CD8-positive, alpha-beta memory T cell (primary cell): Measurements from ENCODE around the gene KIAA0232. TPM values are rescaled to one million over a fixed set of nuclear protein-coding genes. Genes with fewer than 3 reads are reported as not detected.

ENCODE experiments used
- CTCF ChIA-PET: fragments of 350-600 bp; sonication (Branson Sonifier 250); formaldehyde crosslinking; loops from one replicate; lab custom pipeline; 2021; ENCODE audit warnings: antibody characterized with exemption; lab: Charles Lee
- POLR2A ChIA-PET: fragments of 350-600 bp; sonication (Branson Sonifier 250); formaldehyde crosslinking; loops from one replicate; lab custom pipeline; 2021; ENCODE audit warnings: antibody characterized with exemption; lab: Charles Lee
- DNase-seq, 5 donors: peaks; one replicate each; pipeline versions ENCODE4 v3.0.0 to v3.0.0-alpha.2; 2020 to 2022; ENCODE audit warnings: mixed read lengths in 1 of 5
- H3K27ac ChIP-seq: one replicate; pipeline ENCODE4 v1.7.0; 2013; ENCODE audit warnings: low read depth, mild to moderate bottlenecking, low read length, moderate library complexity
- H3K27me3 ChIP-seq: 2 replicates; pipeline ENCODE4 v1.7.0; 2013; ENCODE audit warnings: low read length, mild to moderate bottlenecking; ENCODE audit not compliant: insufficient read depth, poor library complexity, severe bottlenecking
- H3K36me3 ChIP-seq: 2 replicates; pipeline ENCODE4 v1.7.0; 2013; ENCODE audit warnings: mild to moderate bottlenecking, low read length, moderate library complexity; ENCODE audit not compliant: insufficient read depth
- H3K4me1 ChIP-seq: 2 replicates; pipeline ENCODE4 v1.7.0; 2013; ENCODE audit warnings: mild to moderate bottlenecking, low read length, moderate library complexity; ENCODE audit not compliant: insufficient read depth
- H3K4me3 ChIP-seq: 2 replicates; pipeline ENCODE4 v1.7.0; 2013; ENCODE audit warnings: mild to moderate bottlenecking, low read length
- H3K9me3 ChIP-seq: 2 replicates; pipeline ENCODE4 v1.7.0; 2013; ENCODE audit warnings: mild to moderate bottlenecking, low read length
- H3K27ac Mint-ChIP-seq, 8 donors: one replicate each; pipeline ENCODE4 v1.8.0; 2020 to 2021; ENCODE audit warnings: mixed read lengths in 8 of 8, mild to moderate bottlenecking in 6 of 8, inconsistent platforms in 3 of 8, moderate library complexity in 3 of 8
- H3K27me3 Mint-ChIP-seq, 2 donors: one replicate each; pipeline ENCODE4 v1.8.0; 2020 to 2021; ENCODE audit warnings: mixed read lengths in 2 of 2, mild to moderate bottlenecking in 1 of 2, moderate library complexity in 1 of 2
- H3K36me3 Mint-ChIP-seq, 3 donors: one replicate each; pipeline ENCODE4 v1.8.0; 2020 to 2021; ENCODE audit warnings: mixed read lengths in 3 of 3, inconsistent platforms in 1 of 3, mild to moderate bottlenecking in 1 of 3
- H3K4me1 Mint-ChIP-seq, 3 donors: one replicate each; pipeline ENCODE4 v1.8.0; 2020 to 2021; ENCODE audit warnings: mixed read lengths in 3 of 3, inconsistent platforms in 1 of 3, mild to moderate bottlenecking in 1 of 3
- H3K4me3 Mint-ChIP-seq, 7 donors: one replicate each; pipeline ENCODE4 v1.8.0; 2020 to 2021; ENCODE audit warnings: mixed read lengths in 7 of 7, mild to moderate bottlenecking in 6 of 7, moderate library complexity in 4 of 7, inconsistent platforms in 2 of 7
- H3K9me3 Mint-ChIP-seq, 5 donors: one replicate each; pipeline ENCODE4 v1.8.0; 2020 to 2022; ENCODE audit warnings: mixed read lengths in 5 of 5, mild to moderate bottlenecking in 3 of 5, moderate library complexity in 2 of 5, inconsistent platforms in 1 of 5
- polyA plus RNA-seq: library from polyadenylated mRNA; unstranded; fragments of 300-500 nt; fragmentation: Illumina TruSeq; gene quantifications from one replicate; pipeline ENCODE4 v1.2.3, GENCODE V29; 2021
- total RNA-seq, 2 experiments: library from RNA; stranded (reverse); gene quantifications; one replicate each; pipeline ENCODE4 v1.2.3, GENCODE V29; 2021

KIAA0232 gene
- total and polyA plus RNA-seq, 3 experiments from 2014 or later, result 13.6 to 16.4 (median 16.0) TPM

DNA sequence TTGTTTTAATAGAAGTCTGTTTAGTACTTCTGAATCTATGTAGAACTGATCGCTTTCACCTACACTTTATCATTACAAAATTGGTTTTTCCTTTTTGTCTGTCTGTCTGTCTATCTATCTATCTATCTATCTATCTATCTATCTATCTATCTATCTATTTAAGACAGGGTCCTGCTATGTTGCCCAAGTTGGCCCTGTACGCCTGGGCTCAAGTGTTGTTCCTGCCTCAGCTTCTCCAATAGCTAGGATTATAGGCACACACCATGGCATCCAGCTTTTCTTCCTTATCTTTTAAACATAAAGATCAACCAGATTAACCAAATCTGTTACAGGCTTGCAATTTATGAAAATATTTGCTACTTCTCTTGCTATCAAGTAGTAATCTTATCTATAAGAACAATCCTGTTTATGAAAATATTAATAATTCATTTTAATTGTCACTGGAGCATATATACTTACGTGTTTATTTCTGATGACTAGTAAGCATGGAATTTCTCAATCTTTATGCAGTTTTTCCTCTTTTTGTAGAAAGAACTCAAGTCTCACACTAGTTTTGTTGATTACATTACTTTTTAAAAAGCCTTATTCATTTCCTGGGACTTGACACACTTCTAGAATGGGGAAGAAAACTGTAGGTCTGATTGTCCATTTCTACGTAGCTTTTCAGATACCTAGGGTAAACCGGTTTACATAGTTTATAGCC, 24.5 kb downstream of the KIAA0232 start:
- H3K9me3 Mint-ChIP-seq, result no peaks in the 10 kb centered on the region
- peaks cover 0 to 16% (median 10%) of the 10 kb centered on the region in 3 donors for H3K36me3 Mint-ChIP-seq
- Histone ChIP-seq H3K27ac (no peak overlapping the region), H3K4me1 (peaks cover 4% of the 10 kb centered on the region), H3K9me3 (no peaks in the 10 kb centered on the region), H3K27me3 (no peaks in the 10 kb centered on the region), H3K4me3 (no peak overlapping the region), H3K36me3 (no peaks in the 10 kb centered on the region)
- ChIA-PET POLR2A (no interaction called here), CTCF (interaction anchor here (1.7 kb wide), 1 partner anchor 87 kb away, joined by 5 read pairs; no protein-coding TSS in a partner anchor)
- H3K27me3 Mint-ChIP-seq, result peaks cover 0 to 3% of the 10 kb centered on the region in 2 donors
- H3K27ac Mint-ChIP-seq, result no peak overlapping the region
- DNase-seq, result no peak
- peak overlapping the region in 1 of 7 donors; percentile 28 for H3K4me3 Mint-ChIP-seq
- H3K4me1 Mint-ChIP-seq, result peaks cover 33 to 76% (median 56%) of the 10 kb centered on the region in 3 donors

DNA sequence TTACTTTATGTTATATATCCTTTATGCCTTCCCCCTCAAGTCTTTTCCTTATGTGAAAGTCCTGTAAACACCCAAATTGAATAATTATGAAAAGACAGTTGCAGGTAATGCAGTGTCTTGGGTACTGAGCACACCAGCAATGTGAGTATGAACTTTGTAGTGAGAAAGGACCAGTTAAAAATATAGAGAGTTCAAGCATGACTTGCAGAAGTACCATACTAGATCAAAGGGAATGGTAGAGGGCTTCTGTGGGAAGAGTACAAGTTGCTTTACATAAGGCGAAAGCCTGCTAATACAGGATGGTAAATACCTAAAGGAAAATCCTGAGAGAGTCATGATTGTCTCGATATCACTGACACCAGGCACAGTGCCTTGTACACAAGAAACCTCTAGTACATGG, 25.7 kb downstream of the KIAA0232 start:
- H3K4me3 Mint-ChIP-seq, result no peak overlapping the region

DNA sequence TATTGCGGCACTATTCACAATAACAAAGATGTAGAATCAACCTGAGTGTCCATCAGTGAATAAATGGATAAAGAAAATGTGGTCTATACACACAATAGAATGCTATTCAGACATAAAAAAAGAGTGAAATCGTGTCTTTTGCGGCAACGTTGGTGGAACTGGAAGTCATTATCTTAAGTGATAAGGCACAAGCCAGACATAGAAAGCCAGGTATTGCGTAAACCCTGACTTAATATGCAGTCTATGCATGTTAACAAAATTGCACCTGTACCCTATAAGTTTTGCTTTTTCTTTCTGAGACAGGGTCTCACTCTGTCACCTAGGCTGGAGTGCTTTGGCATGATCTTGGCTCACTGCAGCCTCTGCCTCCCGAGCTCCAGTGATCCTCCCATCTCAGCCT, 28.6 kb downstream of the KIAA0232 start:
- H3K4me3 ChIP-seq, result no peak overlapping the region
- no peaks in the 10 kb centered on the region for H3K27me3 ChIP-seq
- Mint-ChIP-seq H3K4me1 (peaks cover 29 to 70% (median 53%) of the 10 kb centered on the region in 3 donors), H3K27ac (no peak overlapping the region), H3K27me3 (peaks cover 0 to 3% of the 10 kb centered on the region in 2 donors), H3K4me3 (no peak overlapping the region), H3K9me3 (no peaks in the 10 kb centered on the region), H3K36me3 (peaks cover 0 to 10% (median 8%) of the 10 kb centered on the region in 3 donors)
- DNase-seq, result no peak
- H3K9me3 ChIP-seq, result no peaks in the 10 kb centered on the region
- no peak overlapping the region for H3K27ac ChIP-seq
- CTCF ChIA-PET, result no interaction called here
- H3K4me1 ChIP-seq, result peaks cover 4% of the 10 kb centered on the region
- POLR2A ChIA-PET, result no interaction called here
- H3K36me3 ChIP-seq, result no peaks in the 10 kb centered on the region

More for the DNA sequence above, 25.7 kb downstream of the KIAA0232 start:
- H3K27me3 ChIP-seq, result no peaks in the 10 kb centered on the region
- Mint-ChIP-seq H3K36me3 (peaks cover 0 to 11% (median 10%) of the 10 kb centered on the region in 3 donors), H3K9me3 (no peaks in the 10 kb centered on the region), H3K4me1 (peaks cover 31 to 70% (median 48%) of the 10 kb centered on the region in 3 donors), H3K27ac (peak overlapping the region in 2 of 8 donors; percentile 21 to 64), H3K27me3 (peaks cover 0 to 3% of the 10 kb centered on the region in 2 donors)
- ChIA-PET POLR2A (no interaction called here), CTCF (no interaction called here)
- no peaks in the 10 kb centered on the region for H3K9me3 ChIP-seq
- no peak overlapping the region for H3K4me3 ChIP-seq
- H3K36me3 ChIP-seq, result no peaks in the 10 kb centered on the region
- DNase-seq, result no peak
- H3K4me1 ChIP-seq, result peaks cover 4% of the 10 kb centered on the region
- no peak overlapping the region for H3K27ac ChIP-seq

DNA sequence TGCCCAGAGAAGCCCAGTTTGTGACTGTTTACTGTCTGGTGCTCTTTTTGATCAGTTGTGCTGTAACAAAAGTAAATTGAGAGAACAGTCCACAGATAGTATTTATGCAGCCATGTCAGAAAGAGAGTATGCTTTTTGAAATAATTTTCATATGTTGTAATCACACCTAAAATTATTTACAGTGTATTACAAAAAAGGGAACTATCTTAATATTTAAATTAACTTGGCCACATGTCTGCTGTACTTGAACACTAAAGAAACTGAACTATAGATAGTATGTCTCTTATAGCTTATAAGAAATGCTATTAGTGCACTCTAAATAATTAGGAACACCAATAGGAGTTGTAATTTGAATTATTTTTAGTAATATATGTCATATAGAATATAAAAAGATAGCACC, 30.2 kb downstream of the KIAA0232 start:
- Histone ChIP-seq H3K27ac (no peak overlapping the region), H3K4me3 (no peak overlapping the region), H3K36me3 (no peaks in the 10 kb centered on the region), H3K27me3 (no peaks in the 10 kb centered on the region), H3K9me3 (no peaks in the 10 kb centered on the region), H3K4me1 (no peaks in the 10 kb centered on the region)
- ChIA-PET POLR2A (no interaction called here), CTCF (no interaction called here)
- Mint-ChIP-seq H3K27ac (no peak overlapping the region), H3K4me1 (peaks cover 25 to 67% (median 58%) of the 10 kb centered on the region in 3 donors), H3K4me3 (no peak overlapping the region), H3K9me3 (no peaks in the 10 kb centered on the region), H3K27me3 (no peaks in the 10 kb centered on the region), H3K36me3 (peaks cover 4 to 17% (median 8%) of the 10 kb centered on the region in 3 donors)
- DNase-seq, result no peak

- H3K36me3 ChIP-seq, result no peaks in the 10 kb centered on the region
- POLR2A ChIA-PET, result no interaction called here
- H3K27me3 Mint-ChIP-seq, result no peaks in the 10 kb centered on the region
- H3K4me3 ChIP-seq, result no peak overlapping the region
- peaks cover 9 to 24% (median 10%) of the 10 kb centered on the region in 3 donors for H3K36me3 Mint-ChIP-seq
- peaks cover 0 to 5% (median under 1%) of the 10 kb centered on the region in 5 donors for H3K9me3 Mint-ChIP-seq
- CTCF ChIA-PET, result no interaction called here
- DNase-seq, result no peak
- no peaks in the 10 kb centered on the region for H3K4me1 ChIP-seq
- H3K4me3 Mint-ChIP-seq, result no peak overlapping the region
- H3K27me3 ChIP-seq, result no peaks in the 10 kb centered on the region
- H3K4me1 Mint-ChIP-seq, result peaks cover 26 to 58% (median 56%) of the 10 kb centered on the region in 3 donors
- no peaks in the 10 kb centered on the region for H3K9me3 ChIP-seq
- H3K27ac Mint-ChIP-seq, result peak overlapping the region in 1 of 8 donors; percentile 74
- no peak overlapping the region for H3K27ac ChIP-seq
Observed at GRCh38 chr4:6813725-6814124, 31.2 kb downstream of the KIAA0232 start.

GRCh38 chr4:6815029-6815836, 32.7 kb downstream of the KIAA0232 start:
- Histone ChIP-seq H3K27ac (no peak overlapping the region), H3K27me3 (no peaks in the 10 kb centered on the region), H3K4me1 (no peaks in the 10 kb centered on the region), H3K9me3 (peaks cover 10% of the 10 kb centered on the region), H3K36me3 (no peaks in the 10 kb centered on the region), H3K4me3 (no peak overlapping the region)
- Mint-ChIP-seq H3K36me3 (peaks cover 17 to 35% (median 23%) of the 10 kb centered on the region in 3 donors), H3K9me3 (peaks cover 7 to 19% (median 14%) of the 10 kb centered on the region in 5 donors), H3K4me1 (peaks cover 28 to 63% (median 49%) of the 10 kb centered on the region in 3 donors), H3K27me3 (no peaks in the 10 kb centered on the region), H3K27ac (peak overlapping the region in 3 of 8 donors; percentile 9 to 67 (median 52)), H3K4me3 (no peak overlapping the region)
- ChIA-PET CTCF (no interaction called here), POLR2A (no interaction called here)
- DNase-seq, result no peak

DNA sequence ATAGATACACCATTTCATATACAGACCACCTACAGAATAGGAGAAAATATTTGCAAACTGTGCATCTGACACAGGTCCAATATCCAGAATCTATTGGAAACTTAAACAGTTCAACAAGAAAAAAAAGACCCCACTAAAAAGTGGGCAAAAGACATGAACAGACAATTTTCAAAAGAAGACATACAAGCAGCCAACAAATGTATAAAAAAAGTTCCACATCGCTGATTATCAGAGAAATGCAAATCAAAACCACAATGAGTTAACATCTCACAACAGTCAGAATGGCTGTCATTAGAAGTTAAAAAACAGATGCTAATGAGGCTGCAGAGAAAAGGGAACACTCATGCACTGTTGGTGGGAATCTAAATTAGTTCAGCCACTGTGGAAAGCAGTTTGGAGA, 36.8 kb downstream of the KIAA0232 start:
- Histone ChIP-seq H3K4me1 (no peaks in the 10 kb centered on the region), H3K9me3 (peaks cover 10% of the 10 kb centered on the region), H3K36me3 (peaks cover 3% of the 10 kb centered on the region), H3K27me3 (no peaks in the 10 kb centered on the region), H3K4me3 (no peak overlapping the region), H3K27ac (no peak overlapping the region)
- CTCF ChIA-PET, result no interaction called here
- POLR2A ChIA-PET, result no interaction called here
- H3K9me3 Mint-ChIP-seq, result peaks cover 23 to 32% (median 29%) of the 10 kb centered on the region in 5 donors
- peaks cover 16 to 33% (median 28%) of the 10 kb centered on the region in 3 donors for H3K36me3 Mint-ChIP-seq
- no peaks in the 10 kb centered on the region for H3K27me3 Mint-ChIP-seq
- H3K4me1 Mint-ChIP-seq, result peaks cover 21 to 46% (median 40%) of the 10 kb centered on the region in 3 donors
- DNase-seq, result no peak
- no peak overlapping the region for H3K27ac Mint-ChIP-seq
- H3K4me3 Mint-ChIP-seq, result no peak overlapping the region

- CTCF ChIA-PET, result no interaction called here
- Mint-ChIP-seq H3K4me3 (no peak overlapping the region), H3K9me3 (peaks cover 23 to 32% (median 29%) of the 10 kb centered on the region in 5 donors), H3K4me1 (peaks cover 22 to 51% (median 42%) of the 10 kb centered on the region in 3 donors), H3K27me3 (no peaks in the 10 kb centered on the region), H3K36me3 (peaks cover 16 to 46% (median 28%) of the 10 kb centered on the region in 3 donors), H3K27ac (peak overlapping the region in 2 of 8 donors; percentile 15 to 47)
- POLR2A ChIA-PET, result no interaction called here
- Histone ChIP-seq H3K4me3 (no peak overlapping the region), H3K36me3 (peaks cover 12% of the 10 kb centered on the region), H3K27ac (no peak overlapping the region), H3K4me1 (peaks cover under 1% of the 10 kb centered on the region), H3K9me3 (peaks cover 10% of the 10 kb centered on the region), H3K27me3 (no peaks in the 10 kb centered on the region)
- no peak for DNase-seq
Observed at GRCh38 chr4:6820695-6821094, 38.2 kb downstream of the KIAA0232 start.
